B cell (primary cell): ENCODE measurements around the gene CCDC74B.
"Not testable (repeated sequence)": the region's sequence is repeated elsewhere in the genome, so short reads cannot be mapped to it uniquely, and the experiment has no call there.

Experiments
- EZH2 ChIP-seq: IDR thresholded peaks from 2 replicates; pipeline ENCODE4 v1.6.1; 2012; ENCODE audit warnings: borderline replicate concordance, low read depth, mild to moderate bottlenecking, moderate library complexity, low read length; ENCODE audit not compliant: insufficient read depth, poor library complexity, severe bottlenecking
- TF ChIP-seq, protein P1 (sequence below): fragments of 200-600 bp; IDR thresholded peaks from one replicate; pipeline ENCODE4 v1.8.0; 2022; ENCODE audit warnings: antibody characterized with exemption, mild to moderate bottlenecking

DNA sequence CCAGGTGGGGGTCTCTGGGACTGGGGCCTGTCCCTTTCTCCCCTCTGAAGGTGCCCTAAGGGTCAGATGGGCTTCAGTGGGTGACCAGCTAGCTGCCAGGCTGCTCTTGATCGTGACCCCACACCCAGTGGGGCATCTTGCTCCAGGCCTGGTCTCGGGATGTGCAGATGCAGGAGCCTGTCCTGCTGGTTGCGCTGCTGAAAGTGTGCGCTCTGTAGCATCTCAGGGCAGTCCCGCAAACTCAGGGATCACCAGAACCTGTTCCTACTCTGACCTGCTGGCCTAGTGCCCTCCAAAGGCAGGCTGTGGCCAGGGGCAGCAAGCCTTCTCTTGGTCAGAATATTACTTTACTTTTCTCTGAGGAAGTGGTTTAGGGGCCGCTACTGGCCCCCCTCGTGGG is 4.4 kb downstream of the CCDC74B start:
- TF ChIP-seq, protein P1, sequence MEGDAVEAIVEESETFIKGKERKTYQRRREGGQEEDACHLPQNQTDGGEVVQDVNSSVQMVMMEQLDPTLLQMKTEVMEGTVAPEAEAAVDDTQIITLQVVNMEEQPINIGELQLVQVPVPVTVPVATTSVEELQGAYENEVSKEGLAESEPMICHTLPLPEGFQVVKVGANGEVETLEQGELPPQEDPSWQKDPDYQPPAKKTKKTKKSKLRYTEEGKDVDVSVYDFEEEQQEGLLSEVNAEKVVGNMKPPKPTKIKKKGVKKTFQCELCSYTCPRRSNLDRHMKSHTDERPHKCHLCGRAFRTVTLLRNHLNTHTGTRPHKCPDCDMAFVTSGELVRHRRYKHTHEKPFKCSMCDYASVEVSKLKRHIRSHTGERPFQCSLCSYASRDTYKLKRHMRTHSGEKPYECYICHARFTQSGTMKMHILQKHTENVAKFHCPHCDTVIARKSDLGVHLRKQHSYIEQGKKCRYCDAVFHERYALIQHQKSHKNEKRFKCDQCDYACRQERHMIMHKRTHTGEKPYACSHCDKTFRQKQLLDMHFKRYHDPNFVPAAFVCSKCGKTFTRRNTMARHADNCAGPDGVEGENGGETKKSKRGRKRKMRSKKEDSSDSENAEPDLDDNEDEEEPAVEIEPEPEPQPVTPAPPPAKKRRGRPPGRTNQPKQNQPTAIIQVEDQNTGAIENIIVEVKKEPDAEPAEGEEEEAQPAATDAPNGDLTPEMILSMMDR, result not testable (repeated sequence)
- not testable (repeated sequence) for TF ChIP-seq EZH2
